ENCODE results near the gene GTPBP4.

- no peak for TF ChIP-seq CTCF (IDR thresholded peaks at IDR 0.05)
- TF ChIP-seq POLR2A (IDR thresholded peaks at IDR 0.05): no peak
- TF ChIP-seq POLR2AphosphoS5 (IDR thresholded peaks at IDR 0.05): no peak
Observed at GRCh38 chr10:986881-987619, 1.2 kb upstream of the GTPBP4 start.

All from prostate gland (tissue), 2 donors.